GM19455 (cell line): ENCODE results near the gene PDE3B.
"Not testable (repeated sequence)": the region's sequence is repeated elsewhere in the genome, so short reads cannot be mapped to it uniquely, and the experiment has no call there.

Experiments
- ATAC-seq: cut with Tn5 transposase; IDR thresholded peaks from one replicate; pipeline ENCODE4 v1.9.1; 2021; ENCODE audit not compliant: unreplicated experiment

The PDE3B gene

GRCh38 chr11:14673824-14674405 lies 30.3 kb downstream of the PDE3B start:
- ATAC-seq, result no peak

GRCh38 chr11:14676068-14676467 lies 32.5 kb downstream of the PDE3B start:
- no peak for ATAC-seq

- ATAC-seq, result no peak
Observed at GRCh38 chr11:14677146-14677545, 33.5 kb downstream of the PDE3B start.

DNA sequence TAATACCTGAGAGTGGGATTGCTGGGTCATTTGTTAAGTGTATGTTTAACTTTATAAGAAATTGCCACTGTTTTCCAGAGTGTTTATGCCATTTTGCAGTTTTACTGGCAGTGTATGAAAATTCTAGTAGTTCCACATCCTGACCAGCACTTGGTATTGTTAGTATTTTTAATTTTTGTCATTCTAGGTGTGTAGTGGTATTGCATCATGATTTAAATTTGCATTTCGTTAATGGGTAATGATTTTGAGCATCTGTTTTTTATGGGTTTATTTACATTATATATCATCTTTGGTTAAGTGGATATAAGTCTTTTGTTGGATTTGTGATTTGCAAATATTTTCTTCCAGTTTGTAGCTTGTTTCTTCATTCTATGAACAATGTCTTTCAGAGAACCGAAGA lies 34.7 kb downstream of the PDE3B start:
- no peak for ATAC-seq

GRCh38 chr11:14679662-14680061 lies 36.1 kb downstream of the PDE3B start:
- ATAC-seq, result no peak

DNA sequence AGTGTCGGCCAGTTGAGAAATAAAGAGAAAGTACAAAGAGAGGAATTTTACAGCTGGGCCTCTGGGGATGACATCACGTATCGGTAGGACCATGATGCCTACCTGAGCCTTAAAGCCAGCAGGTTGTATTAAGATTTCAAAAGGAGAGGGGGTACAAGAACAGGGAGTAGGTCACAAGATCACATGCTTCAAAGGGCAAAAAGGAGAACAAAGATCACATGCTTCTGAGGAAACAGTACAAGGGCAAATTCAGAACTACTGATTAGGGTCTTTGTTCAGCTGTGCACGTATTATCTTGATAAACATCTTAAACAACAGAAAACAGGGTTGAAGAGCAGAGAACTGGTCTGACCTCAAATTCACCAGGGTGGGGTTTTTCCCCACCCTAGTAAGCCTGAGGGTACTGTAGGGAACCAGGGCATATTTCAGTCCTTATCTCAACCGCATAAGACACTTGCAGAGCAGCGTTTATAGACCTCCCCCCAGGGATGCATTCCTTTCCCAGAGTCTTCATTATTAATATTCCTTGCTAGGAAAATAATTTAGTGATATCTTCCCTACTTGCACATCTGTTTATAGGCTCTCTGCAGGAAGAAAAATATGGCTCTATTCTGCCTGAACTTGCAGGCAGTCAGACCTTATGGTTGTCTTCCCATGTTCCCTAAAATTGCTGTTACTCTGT lies 40.8 kb downstream of the PDE3B start:
- ATAC-seq, result not testable (repeated sequence)

DNA sequence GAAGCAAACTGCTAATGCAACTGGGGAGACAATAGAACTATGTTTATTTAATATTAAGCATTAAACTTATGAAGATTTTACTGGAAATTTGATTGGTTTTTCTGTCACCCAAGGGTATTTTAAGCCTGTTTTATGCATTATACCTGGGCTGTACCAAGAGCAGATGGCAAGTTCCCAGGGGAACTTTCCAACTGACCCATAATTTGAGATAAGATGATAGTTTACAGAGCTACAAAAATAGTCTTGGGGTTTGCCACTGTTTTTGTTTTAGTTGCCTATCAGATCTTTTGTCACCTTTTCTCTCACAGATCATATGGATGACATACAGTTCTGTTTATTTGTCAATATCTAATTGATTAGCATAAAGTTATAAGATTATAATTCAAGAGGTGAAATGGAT lies 43.9 kb downstream of the PDE3B start:
- no peak for ATAC-seq

GRCh38 chr11:14687943-14688627 lies 44.5 kb downstream of the PDE3B start:
- no peak for ATAC-seq

- not testable (repeated sequence) for ATAC-seq
Observed at GRCh38 chr11:14695656-14696055, 52.1 kb downstream of the PDE3B start.

- no peak for ATAC-seq
Observed at GRCh38 chr11:14698771-14699170, 55.2 kb downstream of the PDE3B start.

DNA sequence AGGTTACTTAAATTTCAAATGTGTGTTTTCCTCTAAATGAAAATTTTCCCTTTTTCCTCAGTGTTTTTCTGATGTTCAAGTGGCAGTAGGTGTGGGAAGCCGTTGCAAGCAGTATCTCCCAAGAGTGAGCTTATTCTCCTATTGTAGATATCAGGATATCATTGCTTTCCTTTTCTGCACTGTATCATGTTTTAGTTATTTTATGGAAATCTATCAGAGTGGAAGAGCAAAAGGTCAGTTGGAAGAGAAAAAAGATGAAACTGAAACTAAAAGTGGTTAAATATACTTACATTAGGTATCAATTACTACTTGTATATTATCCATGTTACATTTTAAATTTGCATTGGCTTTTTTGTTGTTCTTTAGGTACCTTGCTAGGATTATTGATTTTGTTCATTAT lies 57.0 kb downstream of the PDE3B start:
- no peak for ATAC-seq

GRCh38 chr11:14702760-14703159 lies 59.2 kb downstream of the PDE3B start:
- ATAC-seq, result no peak

GRCh38 chr11:14703731-14704130 lies 60.1 kb downstream of the PDE3B start:
- no peak for ATAC-seq

DNA sequence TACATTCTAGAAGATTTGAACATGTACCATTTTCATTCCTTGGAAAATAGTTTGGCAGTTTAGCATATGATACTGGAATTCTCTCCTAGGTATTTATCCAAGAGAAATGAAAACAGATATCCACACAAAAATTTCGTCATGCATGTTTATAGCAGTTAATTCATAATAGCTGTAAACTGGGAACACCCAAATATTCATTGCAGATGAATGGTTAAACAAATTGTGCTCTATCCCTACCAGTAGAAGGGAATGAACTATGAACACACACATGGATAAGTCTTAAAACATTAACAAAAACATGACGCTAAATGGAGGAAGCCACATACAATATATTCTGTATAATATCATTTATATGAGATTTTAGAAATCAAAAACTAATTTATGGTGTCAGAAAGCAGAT lies 61.5 kb downstream of the PDE3B start:
- ATAC-seq, result no peak

GRCh38 chr11:14713496-14714244 lies 70.1 kb downstream of the PDE3B start:
- ATAC-seq, result no peak

- ATAC-seq, result not testable (repeated sequence)
Observed at GRCh38 chr11:14715669-14716068, 72.1 kb downstream of the PDE3B start.

DNA sequence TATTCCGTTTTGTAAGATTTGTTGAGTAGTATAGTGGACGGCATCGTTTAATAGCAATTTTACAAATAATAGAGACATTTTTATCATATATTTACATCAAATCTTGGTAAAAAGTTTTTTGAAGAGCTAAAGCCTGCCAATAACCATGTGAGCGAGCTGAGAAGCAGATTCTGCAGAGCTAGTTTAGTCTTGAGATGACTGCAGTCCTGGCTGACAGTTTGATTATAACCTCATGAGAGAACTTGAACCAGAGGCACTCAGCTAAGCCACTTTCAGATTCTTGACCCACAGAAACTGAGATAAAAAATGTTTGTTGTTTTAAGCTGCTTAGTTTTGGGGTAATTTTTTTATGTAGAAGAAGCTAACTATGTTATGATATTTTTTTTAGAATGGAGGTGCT lies 78.9 kb downstream of the PDE3B start:
- ATAC-seq, result no peak

DNA sequence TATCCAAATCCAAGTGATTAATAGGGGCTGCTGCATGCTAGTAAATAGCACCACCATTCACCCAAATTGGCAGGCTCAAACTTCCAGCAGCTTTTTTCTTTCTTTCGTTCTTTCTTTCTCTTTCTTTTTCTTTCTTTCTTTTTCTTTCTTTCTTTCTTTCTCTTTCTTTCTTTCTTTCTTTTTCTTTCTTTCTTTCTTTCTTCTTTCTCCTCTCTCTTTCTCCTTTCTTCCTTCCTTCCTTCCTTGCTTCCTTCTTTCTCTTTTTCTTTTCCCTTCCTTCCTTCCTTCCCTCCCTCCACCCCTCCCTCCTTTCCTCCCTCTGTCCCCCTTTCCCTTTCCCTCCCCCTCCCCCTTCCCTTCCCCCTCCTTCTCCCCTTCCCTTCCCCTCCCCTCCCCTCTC lies 81.5 kb downstream of the PDE3B start:
- no peak for ATAC-seq

- ATAC-seq, result no peak
Observed at GRCh38 chr11:14727215-14727614, 83.6 kb downstream of the PDE3B start.

GRCh38 chr11:14727746-14728145 lies 84.1 kb downstream of the PDE3B start:
- no peak for ATAC-seq

DNA sequence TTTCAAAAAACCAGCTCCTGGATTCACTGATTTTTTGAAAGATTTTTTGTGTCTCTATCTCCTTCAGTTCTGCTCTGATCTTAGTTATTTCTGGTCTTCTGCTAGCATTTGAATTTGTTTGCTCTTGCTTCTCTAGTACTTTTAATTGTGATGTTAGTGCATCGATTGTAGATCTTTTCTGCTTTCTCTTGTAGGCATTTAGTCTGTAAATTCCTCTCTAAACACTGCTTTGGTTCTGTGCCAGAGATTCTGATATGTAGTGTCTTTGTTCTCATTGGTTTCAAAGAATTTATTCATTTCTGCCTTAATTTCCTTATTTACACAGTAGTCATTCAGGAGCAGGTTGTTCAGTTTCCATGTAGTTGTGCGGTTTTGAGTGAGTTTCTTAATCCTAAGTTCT lies 96.9 kb downstream of the PDE3B start:
- not testable (repeated sequence) for ATAC-seq

DNA sequence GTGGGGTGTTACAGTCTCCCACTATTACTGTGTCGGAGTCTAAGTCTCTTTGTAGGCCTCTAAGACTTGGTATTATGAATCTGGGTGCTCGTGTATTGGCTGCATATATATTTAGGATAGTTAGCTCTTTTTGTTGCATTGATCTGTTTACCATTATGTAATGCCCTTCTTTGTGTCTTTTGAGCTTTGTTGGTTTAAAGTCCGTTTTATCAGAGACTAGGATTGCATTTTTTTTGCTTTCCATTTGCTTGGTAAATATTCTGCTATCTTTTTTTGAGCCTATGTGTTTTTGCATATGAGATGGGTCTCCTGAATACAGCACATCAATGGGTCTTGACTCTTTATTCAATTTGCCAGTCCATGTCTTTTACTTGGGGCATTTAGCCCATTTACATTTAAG lies 97.6 kb downstream of the PDE3B start:
- no peak for ATAC-seq
